ENCODE measurements around the gene ANAPC2. TPM values are rescaled to one million over a fixed set of nuclear protein-coding genes. Genes with fewer than 3 reads are reported as not detected.
"Not testable (repeated sequence)": the region's sequence is repeated elsewhere in the genome, so short reads cannot be mapped to it uniquely, and the experiment has no call there.

The ANAPC2 gene
- polyA plus RNA-seq, 10 donors = 21.2 to 36.5 (median 29.2) TPM

- no peak for DNase-seq
Measured at GRCh38 chr9:137148242-137148641, 40.1 kb downstream of the ANAPC2 start.

- no peak for DNase-seq
Measured at GRCh38 chr9:137147793-137148160, 40.6 kb downstream of the ANAPC2 start.

GRCh38 chr9:137147091-137147792 is 41.1 kb downstream of the ANAPC2 start:
- DNase-seq = no peak

- DNase-seq = no peak
Measured at GRCh38 chr9:137146527-137146918, 41.8 kb downstream of the ANAPC2 start.

GRCh38 chr9:137145731-137146526 is 42.4 kb downstream of the ANAPC2 start:
- no peak for DNase-seq

DNA sequence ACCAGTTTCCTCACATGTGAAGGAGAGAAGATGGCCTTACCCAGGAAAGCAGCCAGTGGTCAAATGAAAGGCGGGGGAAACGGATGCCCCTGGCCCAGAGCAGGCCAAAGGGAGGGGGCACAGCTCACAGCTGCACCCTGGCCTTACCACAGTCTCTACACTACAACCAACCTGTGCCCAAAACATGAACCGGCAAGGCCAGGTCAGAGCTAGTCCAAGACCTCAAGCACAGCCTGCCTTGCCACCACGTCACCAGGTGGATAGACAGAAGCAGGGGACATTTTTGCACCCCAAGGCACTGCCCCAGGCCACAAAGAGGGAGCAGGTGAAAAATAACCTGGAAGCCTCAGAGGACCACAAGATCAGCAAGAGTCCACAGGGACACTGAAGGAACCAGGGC is 44.9 kb downstream of the ANAPC2 start:
- no peak for DNase-seq

DNA sequence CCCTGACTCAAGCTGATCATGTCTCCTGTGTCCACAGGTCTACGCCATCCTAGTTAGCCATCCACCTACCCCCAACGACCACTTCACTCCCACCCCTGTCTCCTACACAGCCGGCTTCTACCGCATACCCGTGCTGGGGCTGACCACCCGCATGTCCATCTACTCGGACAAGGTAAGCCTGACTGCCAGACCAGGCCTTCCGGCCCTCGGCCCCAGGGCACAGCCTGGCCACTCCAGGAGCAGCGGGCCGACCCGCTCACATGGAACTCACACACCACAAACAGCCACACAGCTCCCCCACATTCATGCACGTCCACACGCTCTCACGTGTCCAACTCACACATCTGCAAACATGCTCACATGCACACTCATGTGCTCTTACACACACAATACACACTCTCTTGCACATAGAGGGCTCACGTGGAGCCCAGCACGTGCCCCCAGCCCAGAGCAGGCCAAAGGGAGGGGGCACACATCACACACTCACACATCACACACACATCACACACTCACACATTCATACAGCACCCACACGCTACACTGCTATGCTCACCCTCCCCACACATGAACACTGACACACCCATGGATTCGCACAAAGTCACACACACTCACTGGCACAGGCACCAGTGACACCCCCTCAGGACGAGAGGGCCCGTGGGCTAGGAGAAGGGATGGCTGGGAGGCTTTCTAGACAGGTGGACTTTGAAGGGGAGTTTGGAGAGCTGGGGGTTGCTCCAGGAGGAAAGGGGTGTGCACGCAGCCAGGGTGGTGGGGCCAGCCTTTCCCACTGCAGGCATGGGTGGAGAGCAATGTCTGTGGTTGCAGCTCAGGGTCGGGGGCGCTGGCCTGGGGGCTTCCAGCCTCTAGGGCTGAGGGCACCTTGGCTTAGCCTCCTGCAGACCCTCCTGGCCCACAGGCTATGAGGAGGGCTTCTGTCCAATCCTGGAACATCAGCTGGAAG is 46.1 kb downstream of the ANAPC2 start:
- DNase-seq = no peak

DNA sequence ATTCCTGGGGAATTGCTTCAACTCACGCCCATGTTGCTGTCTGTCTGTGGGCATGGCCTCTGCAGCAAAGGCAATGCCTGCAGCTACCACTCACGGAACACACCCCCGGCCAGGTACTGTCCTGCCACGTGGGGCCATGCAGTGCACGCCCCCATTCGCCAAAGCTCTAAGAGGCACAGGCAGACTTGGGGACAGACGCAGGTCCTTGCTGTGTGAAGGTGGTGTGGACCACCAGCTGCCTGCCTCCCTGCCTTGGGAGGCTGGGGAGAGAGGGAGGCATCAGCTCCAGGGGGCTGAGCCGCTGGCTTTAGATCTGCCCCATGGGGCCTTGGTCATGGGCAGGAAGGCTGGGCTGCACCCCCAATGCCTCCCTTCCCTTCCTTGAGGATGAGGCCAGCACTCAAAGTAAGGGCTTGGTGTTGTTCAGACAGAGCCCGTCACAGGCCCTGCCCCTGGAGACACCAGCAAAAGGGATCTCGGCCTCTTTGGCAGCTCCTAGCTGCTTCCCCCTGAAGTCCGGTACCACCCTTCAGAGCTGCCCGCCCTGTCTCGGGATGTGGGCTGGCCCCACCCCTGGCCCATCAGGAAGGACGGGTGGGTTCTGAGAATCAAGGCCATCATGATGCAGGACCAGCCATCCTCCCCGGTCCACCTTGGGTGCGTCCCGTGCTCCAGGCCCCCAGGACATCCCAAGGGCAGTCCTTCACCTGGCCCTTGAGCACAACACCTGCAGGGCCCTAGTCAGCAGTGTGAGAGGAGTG is 47.1 kb downstream of the ANAPC2 start:
- DNase-seq = no peak

GRCh38 chr9:137140151-137141012 is 48.0 kb downstream of the ANAPC2 start:
- DNase-seq = no peak

GRCh38 chr9:137139468-137140150 is 48.8 kb downstream of the ANAPC2 start:
- no peak for DNase-seq

DNA sequence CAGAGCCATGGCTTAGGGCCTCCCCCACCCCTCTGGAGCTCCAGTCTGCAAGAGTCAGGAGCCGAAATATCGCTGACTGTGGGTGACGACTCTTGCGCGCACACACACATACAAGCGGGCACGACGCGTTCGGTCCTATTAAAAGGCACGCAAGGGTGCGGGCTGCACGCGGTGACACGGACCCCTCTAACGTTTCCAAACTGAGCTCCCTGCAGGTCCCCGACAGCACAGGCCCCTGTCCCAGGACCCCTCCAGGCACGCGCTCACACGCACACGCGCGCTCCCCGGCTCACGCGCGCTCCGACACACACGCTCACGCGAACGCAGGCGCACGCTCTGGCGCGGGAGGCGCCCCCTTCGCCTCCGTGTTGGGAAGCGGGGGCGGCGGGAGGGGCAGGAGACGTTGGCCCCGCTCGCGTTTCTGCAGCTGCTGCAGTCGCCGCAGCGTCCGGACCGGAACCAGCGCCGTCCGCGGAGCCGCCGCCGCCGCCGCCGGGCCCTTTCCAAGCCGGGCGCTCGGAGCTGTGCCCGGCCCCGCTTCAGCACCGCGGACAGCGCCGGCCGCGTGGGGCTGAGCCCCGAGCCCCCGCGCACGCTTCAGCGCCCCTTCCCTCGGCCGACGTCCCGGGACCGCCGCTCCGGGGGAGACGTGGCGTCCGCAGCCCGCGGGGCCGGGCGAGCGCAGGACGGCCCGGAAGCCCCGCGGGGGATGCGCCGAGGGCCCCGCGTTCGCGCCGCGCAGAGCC is 49.5 kb downstream of the ANAPC2 start, which contains the start of gene GRIN1:
Gene GRIN1, plus strand, starts transcription at position 433 of the 746 bp plus-strand sequence. CDS start 333 bp downstream, outside the sequence.
- peak in 2 of 3 donors; percentile 62 to 71 for DNase-seq

- DNase-seq = no peak
Measured at GRCh38 chr9:137138058-137138721, 50.2 kb downstream of the ANAPC2 start.

DNA sequence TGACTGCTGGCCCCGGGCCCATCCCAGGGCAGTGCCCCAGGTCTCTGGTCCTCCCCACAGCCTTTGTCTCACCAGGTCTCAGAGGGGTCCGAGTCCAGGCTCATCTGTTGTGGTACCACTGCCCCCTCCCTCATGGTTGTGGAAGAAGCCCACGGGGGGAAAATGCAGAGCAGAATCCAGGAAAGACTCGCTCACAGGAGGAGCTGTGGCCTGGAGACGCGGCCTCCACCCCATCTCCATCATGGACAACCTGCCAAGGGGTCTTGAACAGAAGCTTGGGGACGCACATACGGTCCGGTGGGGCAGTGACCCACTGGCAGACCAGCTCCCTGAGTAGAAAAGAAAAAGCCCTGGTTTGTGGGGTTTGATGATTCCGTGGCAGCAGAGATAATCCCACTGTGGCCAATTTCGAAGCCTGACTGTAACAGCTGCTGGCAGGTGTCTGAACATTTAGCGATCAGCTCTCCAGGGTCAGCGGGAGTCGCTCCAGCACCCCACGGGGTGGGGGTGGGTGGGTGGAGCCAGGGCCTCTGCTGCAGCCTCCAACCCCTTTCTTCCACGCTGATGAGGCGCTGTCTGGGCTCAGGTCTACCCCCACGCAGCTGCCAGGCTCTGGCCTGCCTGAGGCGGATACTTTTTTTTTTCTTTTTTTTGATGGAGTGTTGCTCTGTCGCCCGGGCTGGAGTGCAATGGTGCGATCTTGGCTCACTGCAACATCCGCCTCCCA is 51.3 kb downstream of the ANAPC2 start:
- no peak for DNase-seq

GRCh38 chr9:137136261-137136880 is 52.0 kb downstream of the ANAPC2 start:
- no peak for DNase-seq

- not testable (repeated sequence) for DNase-seq
Measured at GRCh38 chr9:137135154-137135553, 53.2 kb downstream of the ANAPC2 start.

DNA sequence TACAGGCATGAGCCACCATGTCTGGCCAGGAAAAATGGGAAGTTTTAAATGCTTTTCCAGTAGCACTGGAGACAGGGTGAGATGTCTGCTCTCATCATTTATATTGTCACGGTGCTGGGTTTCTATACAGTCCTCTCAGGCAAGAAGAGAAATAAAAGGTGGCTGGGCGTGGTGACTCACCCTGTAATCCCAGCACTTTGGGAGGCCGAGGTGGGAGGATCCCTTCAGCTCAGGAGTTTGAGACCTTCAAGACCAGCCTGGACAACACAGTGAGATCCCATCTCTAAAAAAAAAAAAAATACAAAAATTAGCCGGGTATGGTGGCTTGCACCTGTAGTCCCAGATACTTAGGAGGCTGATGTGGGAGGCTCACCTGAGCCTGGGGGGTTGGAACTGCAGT is 54.2 kb downstream of the ANAPC2 start:
- no peak for DNase-seq

- no peak for DNase-seq
Measured at GRCh38 chr9:137130176-137130755, 58.1 kb downstream of the ANAPC2 start.

Measured in muscle of back (tissue), 11 donors.